22Rv1 (cell line): ENCODE measurements around the gene CARD9.
A peak's percentile ranks its signal among the peaks of the same experiment; 100 is the strongest.

Source experiments
- CTCF ChIP-seq: fragments of 450-650 bp; IDR thresholded peaks from 2 replicates; pipeline ENCODE4 v1.5.1; 2017; ENCODE audit warnings: mild to moderate bottlenecking
- ZFX ChIP-seq: fragments of 450-650 bp; IDR thresholded peaks from 2 replicates; pipeline ENCODE4 v1.6.1; 2017; ENCODE audit warnings: antibody characterized with exemption, borderline replicate concordance

GRCh38 chr9:136346157-136346481, 27.4 kb downstream of the CARD9 start:
- TF ChIP-seq CTCF (0 out of 2 replicates have a peak, but pooled peaks have one; percentile 5), ZFX (no peak)
